HG03565 (cell line): ENCODE results near the gene DIP2C.
"Not testable (repeated sequence)": the region's sequence is repeated elsewhere in the genome, so short reads cannot be mapped to it uniquely, and the experiment has no call there.

Experiments
- ATAC-seq: cut with Tn5 transposase; IDR thresholded peaks from one replicate; pipeline ENCODE4 v1.9.1; 2021; ENCODE audit warnings: mild to moderate bottlenecking, moderate library complexity; ENCODE audit not compliant: unreplicated experiment

DIP2C gene

GRCh38 chr10:644076-644942, 45.2 kb downstream of the DIP2C start:
- no peak for ATAC-seq

GRCh38 chr10:642186-642890, 47.1 kb downstream of the DIP2C start:
- ATAC-seq = no peak

GRCh38 chr10:641149-642010, 48.1 kb downstream of the DIP2C start:
- ATAC-seq = no peak

GRCh38 chr10:640673-641045, 48.8 kb downstream of the DIP2C start:
- no peak for ATAC-seq

- ATAC-seq = no peak
Measured at GRCh38 chr10:639751-640672, 49.5 kb downstream of the DIP2C start.

GRCh38 chr10:639001-639750, 50.3 kb downstream of the DIP2C start:
- no peak for ATAC-seq

- ATAC-seq = no peak
Measured at GRCh38 chr10:637771-638195, 51.7 kb downstream of the DIP2C start.

GRCh38 chr10:637221-637620, 52.2 kb downstream of the DIP2C start:
- no peak for ATAC-seq

- ATAC-seq = no peak
Measured at GRCh38 chr10:636769-637168, 52.7 kb downstream of the DIP2C start.

- no peak for ATAC-seq
Measured at GRCh38 chr10:636016-636730, 53.3 kb downstream of the DIP2C start.

GRCh38 chr10:635088-635861, 54.2 kb downstream of the DIP2C start:
- no peak for ATAC-seq

GRCh38 chr10:634256-634655, 55.2 kb downstream of the DIP2C start:
- ATAC-seq = no peak

- ATAC-seq = no peak
Measured at GRCh38 chr10:633279-634245, 55.9 kb downstream of the DIP2C start.

GRCh38 chr10:632807-633177, 56.7 kb downstream of the DIP2C start:
- not testable (repeated sequence) for ATAC-seq

- not testable (repeated sequence) for ATAC-seq
Measured at GRCh38 chr10:632155-632806, 57.2 kb downstream of the DIP2C start.

- ATAC-seq = no peak
Measured at GRCh38 chr10:631266-631665, 58.2 kb downstream of the DIP2C start.
